K562 (cell line): ENCODE results near the gene CLSTN2. TPM values are rescaled to one million over a fixed set of nuclear protein-coding genes. Genes with fewer than 3 reads are reported as not detected.

ENCODE experiments used
- ATF1 ChIP-seq, 2 experiments: fragments of 450-650 bp in 1 of 2; IDR thresholded peaks; 2 replicates each; pipeline ENCODE4 v1.6.1; 2016; ENCODE audit warnings: missing compliant biosample characterization in 1 of 2, missing genetic modification characterization in 1 of 2
- HDAC3 ChIP-seq: fragments of 450-650 bp; IDR thresholded peaks from 2 replicates; pipeline ENCODE4 v1.6.1; 2018; ENCODE audit warnings: borderline replicate concordance, mild to moderate bottlenecking, moderate library complexity; ENCODE audit not compliant: partially characterized antibody
- NR2C1 ChIP-seq, 2 experiments: fragments of 450-650 bp; IDR thresholded peaks; 2 replicates each; pipeline ENCODE4 v1.6.1; 2017; ENCODE audit warnings: mild to moderate bottlenecking in 2 of 2, antibody characterized with exemption in 1 of 2, inconsistent platforms in 1 of 2, missing compliant biosample characterization in 1 of 2, missing genetic modification characterization in 1 of 2
- NR2C2 ChIP-seq, 2 experiments: fragments of 200-800 bp in 1 of 2; sonication (Bioruptor generic) in 1 of 2; sonication (generic) in 1 of 2; formaldehyde crosslinking in 1 of 2; IDR thresholded peaks; 2 replicates each; pipeline versions ENCODE4 v1.6.1 to v1.8.0; 2016 to 2022; ENCODE audit warnings: mild to moderate bottlenecking in 1 of 2, missing compliant biosample characterization in 1 of 2, missing genetic modification characterization in 1 of 2, missing genetic modification reagents in 1 of 2
- RBM17 ChIP-seq: fragments of 200-400 bp; formaldehyde crosslinking; IDR thresholded peaks from 2 replicates; pipeline ENCODE4 v1.6.1; 2017; ENCODE audit warnings: low read depth, mild to moderate bottlenecking, low read length, borderline replicate concordance
- RNF2 ChIP-seq: sonication (generic); IDR thresholded peaks from 2 replicates; pipeline ENCODE4 v1.6.1; 2016
- SMAD3 ChIP-seq: fragments of 450-650 bp; formaldehyde crosslinking; conservative IDR thresholded peaks from 2 replicates; pipeline ENCODE4 v1.4.0; 2020; ENCODE audit warnings: mild to moderate bottlenecking
- ZBED1 ChIP-seq: IDR thresholded peaks from 2 replicates; pipeline ENCODE4 v1.6.1; 2014
- ZC3H8 ChIP-seq: fragments of 450-650 bp; IDR thresholded peaks from 2 replicates; pipeline ENCODE4 v1.6.1; 2017
- ZEB2 ChIP-seq: fragments of 450-650 bp; IDR thresholded peaks from 2 replicates; pipeline ENCODE4 v1.6.1; 2016
- ZNF12 ChIP-seq: sonication (generic); formaldehyde crosslinking; IDR thresholded peaks from 2 replicates; pipeline ENCODE4 v1.4.0; 2020; ENCODE audit warnings: mild to moderate bottlenecking, missing genetic modification reagents
- ZNF561 ChIP-seq: fragments of 450-650 bp; formaldehyde crosslinking; conservative IDR thresholded peaks from 2 replicates; pipeline ENCODE4 v1.4.0; 2020; ENCODE audit warnings: mild to moderate bottlenecking, moderate library complexity
- polyA plus RNA-seq, 8 experiments: library from polyadenylated mRNA; depleted of rRNA in 4 of 8; stranded (reverse) in 5 of 8; unstranded in 3 of 8; fragments of >200 nt; fragmentation: Nextera tagmentation in 2 of 8; fragmentation: Illumina TruSeq in 1 of 8; extraction: Ambion mirVana in 2 of 8; extraction: Trizol in 1 of 8; gene quantifications; 2 replicates each; pipeline versions ENCODE4 v1.2.1 to v1.2.3, GENCODE V29; 2011 to 2014; ENCODE audit warnings: inconsistent platforms in 1 of 8, missing spikeins in 1 of 8
- total RNA-seq, 7 experiments: library from RNA; depleted of rRNA in 6 of 7; stranded (reverse); fragments of >200 nt in 6 of 7; fragmentation: Illumina TruSeq in 2 of 7; extraction: Trizol in 2 of 7; gene quantifications; 2 replicates each; pipeline versions ENCODE4 v1.2.1 to v1.2.3, GENCODE V29; 2011 to 2021; ENCODE audit warnings: low replicate concordance in 1 of 7
- TF ChIP-seq, protein P1 (sequence below): fragments of 450-650 bp; formaldehyde crosslinking; IDR thresholded peaks from 2 replicates; pipeline ENCODE4 v1.4.0; 2020; ENCODE audit warnings: mild to moderate bottlenecking, mixed read lengths
- TF ChIP-seq, protein P2 (sequence below): fragments of 450-650 bp; formaldehyde crosslinking; IDR thresholded peaks from 2 replicates; pipeline ENCODE4 v1.4.0; 2022; ENCODE audit warnings: mild to moderate bottlenecking, moderate library complexity
- TF ChIP-seq, protein P3 (sequence below): fragments of 250-450 bp; sonication (Bioruptor Pico); IDR thresholded peaks from 2 replicates; pipeline ENCODE4 v1.8.0; 2021; ENCODE audit warnings: borderline replicate concordance, mild to moderate bottlenecking, moderate library complexity; ENCODE audit not compliant: poor library complexity, severe bottlenecking
- TF ChIP-seq, protein P4 (sequence below): fragments of 250-450 bp; sonication (Bioruptor Pico); IDR thresholded peaks from 2 replicates; pipeline ENCODE4 v1.4.0; 2020; ENCODE audit warnings: mild to moderate bottlenecking, moderate library complexity

Gene CLSTN2
- total and polyA plus RNA-seq, 9 of the 15 experiments (the other 6 are each of a cell fraction or from before 2014, with no cell fraction given), result 0.02 to 0.04 (median 0.04) TPM; not detected in 6

DNA sequence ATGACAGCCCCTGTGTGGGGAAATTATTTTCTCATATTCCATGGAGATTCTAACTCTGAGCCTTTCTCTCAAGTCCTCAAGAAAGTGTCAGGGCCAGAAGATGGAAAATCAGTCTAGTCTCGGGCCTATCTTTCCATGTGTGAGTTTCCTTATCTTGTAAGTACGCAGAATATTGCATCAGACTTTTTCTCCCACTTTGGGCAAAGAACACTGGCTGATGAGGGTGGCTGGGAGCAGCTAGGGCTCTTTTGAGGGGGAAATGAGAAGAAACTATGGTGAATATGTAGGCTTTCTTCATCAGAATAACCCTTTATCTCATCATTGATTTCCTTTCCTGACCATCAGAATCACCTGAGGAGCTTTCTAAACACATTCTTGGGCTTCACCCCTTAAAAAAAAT is 264.0 kb downstream of the CLSTN2 start (continued):
- TF ChIP-seq, protein P1, sequence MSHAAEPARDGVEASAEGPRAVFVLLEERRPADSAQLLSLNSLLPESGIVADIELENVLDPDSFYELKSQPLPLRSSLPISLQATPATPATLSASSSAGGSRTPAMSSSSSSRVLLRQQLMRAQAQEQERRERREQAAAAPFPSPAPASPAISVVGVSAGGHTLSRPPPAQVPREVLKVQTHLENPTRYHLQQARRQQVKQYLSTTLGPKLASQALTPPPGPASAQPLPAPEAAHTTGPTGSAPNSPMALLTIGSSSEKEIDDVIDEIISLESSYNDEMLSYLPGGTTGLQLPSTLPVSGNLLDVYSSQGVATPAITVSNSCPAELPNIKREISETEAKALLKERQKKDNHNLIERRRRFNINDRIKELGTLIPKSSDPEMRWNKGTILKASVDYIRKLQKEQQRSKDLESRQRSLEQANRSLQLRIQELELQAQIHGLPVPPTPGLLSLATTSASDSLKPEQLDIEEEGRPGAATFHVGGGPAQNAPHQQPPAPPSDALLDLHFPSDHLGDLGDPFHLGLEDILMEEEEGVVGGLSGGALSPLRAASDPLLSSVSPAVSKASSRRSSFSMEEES (CRISPR knock-in tag), result no peak
- TF ChIP-seq ZNF12 (CRISPR knock-in tag), result no peak
- TF ChIP-seq, protein P2, sequence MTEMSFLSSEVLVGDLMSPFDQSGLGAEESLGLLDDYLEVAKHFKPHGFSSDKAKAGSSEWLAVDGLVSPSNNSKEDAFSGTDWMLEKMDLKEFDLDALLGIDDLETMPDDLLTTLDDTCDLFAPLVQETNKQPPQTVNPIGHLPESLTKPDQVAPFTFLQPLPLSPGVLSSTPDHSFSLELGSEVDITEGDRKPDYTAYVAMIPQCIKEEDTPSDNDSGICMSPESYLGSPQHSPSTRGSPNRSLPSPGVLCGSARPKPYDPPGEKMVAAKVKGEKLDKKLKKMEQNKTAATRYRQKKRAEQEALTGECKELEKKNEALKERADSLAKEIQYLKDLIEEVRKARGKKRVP, result peak; percentile 96
- TF ChIP-seq RBM17, result no peak
- TF ChIP-seq NR2C2 (CRISPR knock-in tag; IDR thresholded peaks at IDR 0.05), result no peak
- 0 out of 2 replicates have a peak, but pooled peaks have one; percentile 10 for TF ChIP-seq NR2C2 (tag; IDR thresholded peaks at IDR 0.05)
- no peak for TF ChIP-seq SMAD3 (CRISPR knock-in tag)
- no peak for TF ChIP-seq ZEB2
- TF ChIP-seq ATF1 (CRISPR knock-in tag; IDR thresholded peaks at IDR 0.05), result no peak
- TF ChIP-seq ATF1 (tag; IDR thresholded peaks at IDR 0.05), result no peak; the same call in 1 of the 2 replicates
- no peak for TF ChIP-seq ZNF561 (CRISPR knock-in tag)
- TF ChIP-seq, protein P3, sequence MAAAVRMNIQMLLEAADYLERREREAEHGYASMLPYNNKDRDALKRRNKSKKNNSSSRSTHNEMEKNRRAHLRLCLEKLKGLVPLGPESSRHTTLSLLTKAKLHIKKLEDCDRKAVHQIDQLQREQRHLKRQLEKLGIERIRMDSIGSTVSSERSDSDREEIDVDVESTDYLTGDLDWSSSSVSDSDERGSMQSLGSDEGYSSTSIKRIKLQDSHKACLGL (CRISPR knock-in tag), result no peak
- no peak for TF ChIP-seq HDAC3
- TF ChIP-seq, protein P4, sequence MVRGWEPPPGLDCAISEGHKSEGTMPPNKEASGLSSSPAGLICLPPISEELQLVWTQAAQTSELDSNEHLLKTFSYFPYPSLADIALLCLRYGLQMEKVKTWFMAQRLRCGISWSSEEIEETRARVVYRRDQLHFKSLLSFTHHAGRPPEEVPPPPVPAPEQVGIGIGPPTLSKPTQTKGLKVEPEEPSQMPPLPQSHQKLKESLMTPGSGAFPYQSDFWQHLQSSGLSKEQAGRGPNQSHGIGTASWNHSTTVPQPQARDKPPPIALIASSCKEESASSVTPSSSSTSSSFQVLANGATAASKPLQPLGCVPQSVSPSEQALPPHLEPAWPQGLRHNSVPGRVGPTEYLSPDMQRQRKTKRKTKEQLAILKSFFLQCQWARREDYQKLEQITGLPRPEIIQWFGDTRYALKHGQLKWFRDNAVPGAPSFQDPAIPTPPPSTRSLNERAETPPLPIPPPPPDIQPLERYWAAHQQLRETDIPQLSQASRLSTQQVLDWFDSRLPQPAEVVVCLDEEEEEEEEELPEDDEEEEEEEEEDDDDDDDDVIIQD (CRISPR knock-in tag), result no peak
- no peak for TF ChIP-seq RNF2
- no peak for TF ChIP-seq NR2C1 (IDR thresholded peaks at IDR 0.05)
- TF ChIP-seq NR2C1 (tag; IDR thresholded peaks at IDR 0.05), result no peak
- no peak for TF ChIP-seq ZBED1
- no peak for TF ChIP-seq ZC3H8
